Thoracic aorta (tissue), 2 donors: Measurements from ENCODE around the gene NAPG. TPM values are rescaled to one million over a fixed set of nuclear protein-coding genes. Genes with fewer than 3 reads are reported as not detected.
A peak's percentile ranks its signal among the peaks of the same experiment; 100 is the strongest.

Experiments
- ATAC-seq: fragments of 150-250 bp; one replicate; pipeline ENCODE4 v1.8.0; 2017; ENCODE audit warnings: low read depth; ENCODE audit not compliant: insufficient number of reproducible peaks, low FRiP score
- DNase-seq: peaks from one replicate; pipeline ENCODE4 v3.0.0-alpha.2; 2020; ENCODE audit warnings: low spot score
- H3K27ac ChIP-seq, 2 donors: fragments of 200-600 bp; sonication (generic); 1 replicate in 1 of 2; 2 replicates in 1 of 2; pipeline ENCODE4 v1.5.1; 2016; ENCODE audit warnings: mild to moderate bottlenecking in 2 of 2, moderate library complexity in 2 of 2
- H3K27me3 ChIP-seq: fragments of 200-600 bp; sonication (generic); replicated peaks from 2 replicates; pipeline ENCODE4 v1.6.0; 2016; ENCODE audit warnings: mild to moderate bottlenecking; ENCODE audit not compliant: insufficient read depth
- H3K36me3 ChIP-seq: fragments of 200-600 bp; sonication (generic); one replicate; pipeline ENCODE4 v1.5.1; 2016
- H3K4me1 ChIP-seq, 2 donors: fragments of 200-600 bp; sonication (generic); 1 replicate in 1 of 2; 2 replicates in 1 of 2; pipeline versions ENCODE4 v1.5.1 to v1.6.0; 2016; ENCODE audit warnings: low read depth in 2 of 2, mild to moderate bottlenecking in 1 of 2; ENCODE audit not compliant: control insufficient read depth in 1 of 2
- H3K4me3 ChIP-seq: fragments of 200-600 bp; sonication (generic); 2 replicates; pipeline ENCODE4 v1.5.1; 2016; ENCODE audit warnings: mild to moderate bottlenecking
- H3K9me3 ChIP-seq: fragments of 200-600 bp; sonication (generic); 2 replicates; pipeline ENCODE4 v1.5.1; 2016
- CTCF ChIP-seq: fragments of 200-600 bp; sonication (generic); IDR thresholded peaks from one replicate; pipeline ENCODE4 v1.5.1; 2019; ENCODE audit warnings: antibody characterized with exemption
- total RNA-seq, 2 donors: library from RNA; depleted of rRNA; stranded (reverse); fragments of >200 nt; gene quantifications; one replicate each; pipeline versions ENCODE4 v1.1.0 to v1.2.3, GENCODE V29; 2016

The NAPG gene
- total RNA-seq, 2 donors from 2014 or later, result 30.1 to 47.8 TPM

- H3K9me3 ChIP-seq, result no peaks in the 10 kb centered on the region
- ATAC-seq (peak; percentile 78), DNase-seq (peak; percentile 60)
- TF ChIP-seq CTCF, result peak; percentile 71
- H3K27ac ChIP-seq, result no peak overlapping the region
- H3K4me3 ChIP-seq, result no peak overlapping the region
- H3K36me3 ChIP-seq, result no peaks in the 10 kb centered on the region
- H3K4me1 ChIP-seq, result peaks cover 15 to 40% of the 10 kb centered on the region in 2 donors
- H3K27me3 ChIP-seq, result no peaks in the 10 kb centered on the region
These were observed 5.6 kb upstream of the NAPG start for GRCh38 chr18:10519999-10520935.

- Histone ChIP-seq H3K4me3 (no peak overlapping the region), H3K4me1 (peaks cover 15 to 27% of the 10 kb centered on the region in 2 donors), H3K9me3 (no peaks in the 10 kb centered on the region), H3K27me3 (no peaks in the 10 kb centered on the region), H3K27ac (no peak overlapping the region), H3K36me3 (no peaks in the 10 kb centered on the region)
- ATAC-seq (no peak), DNase-seq (no peak)
- TF ChIP-seq CTCF, result no peak
These were observed 4.3 kb upstream of the NAPG start for GRCh38 chr18:10521566-10521965.

- no peak overlapping the region for H3K27ac ChIP-seq
- H3K4me1 ChIP-seq, result peaks cover 19 to 30% of the 10 kb centered on the region in 2 donors
- ATAC-seq, result no peak
- H3K27me3 ChIP-seq, result no peaks in the 10 kb centered on the region
- no peak for DNase-seq
- no peak overlapping the region for H3K4me3 ChIP-seq
- H3K9me3 ChIP-seq, result no peaks in the 10 kb centered on the region
- H3K36me3 ChIP-seq, result no peaks in the 10 kb centered on the region
- TF ChIP-seq CTCF, result no peak
These were observed 3.3 kb upstream of the NAPG start for GRCh38 chr18:10522574-10522973.

GRCh38 chr18:10523544-10523943 is 2.3 kb upstream of the NAPG start:
- Histone ChIP-seq H3K36me3 (no peaks in the 10 kb centered on the region), H3K4me1 (peaks cover 17 to 30% of the 10 kb centered on the region in 2 donors), H3K9me3 (no peaks in the 10 kb centered on the region), H3K4me3 (no peak overlapping the region), H3K27ac (no peak overlapping the region), H3K27me3 (no peaks in the 10 kb centered on the region)
- no peak for ATAC-seq
- no peak for DNase-seq
- TF ChIP-seq CTCF, result no peak

GRCh38 chr18:10524507-10525370 is 1.1 kb upstream of the NAPG start:
- H3K4me1 ChIP-seq, result peaks cover 8 to 28% of the 10 kb centered on the region in 2 donors
- peak overlapping the region; percentile 80 for H3K4me3 ChIP-seq

More at GRCh38 chr18:10524507-10525370, 1.1 kb upstream of the NAPG start:
- Histone ChIP-seq H3K36me3 (no peaks in the 10 kb centered on the region), H3K27me3 (no peaks in the 10 kb centered on the region), H3K9me3 (no peaks in the 10 kb centered on the region), H3K27ac (no peak overlapping the region)
- DNase-seq, result no peak
- no peak for ATAC-seq
- no peak for TF ChIP-seq CTCF
